ENCODE data around the gene PRRG4.
A peak's percentile ranks its signal among the peaks of the same experiment; 100 is the strongest.

Gene PRRG4

DNA sequence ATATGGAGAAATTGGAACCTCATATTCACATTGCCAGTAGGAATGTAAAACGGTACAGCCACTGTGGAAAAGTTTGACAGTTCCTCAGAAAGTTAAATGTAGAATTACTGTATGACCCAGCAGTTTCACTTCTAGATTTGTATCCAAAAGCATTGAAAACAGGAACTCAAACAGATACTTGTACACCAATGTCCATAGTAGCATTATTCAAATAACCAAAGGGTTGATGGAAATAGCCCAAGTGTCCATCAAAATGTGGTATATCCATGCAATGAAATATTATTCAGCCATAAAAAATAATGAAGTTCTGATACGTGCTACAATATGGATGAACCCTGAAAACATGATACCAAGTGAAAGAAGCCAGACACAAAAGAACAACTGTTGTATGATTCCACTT lies 17.8 kb downstream of the PRRG4 start:
- H3K4me1 ChIP-seq (ENCODE audit: low read depth, poor library complexity, severe bottlenecking): peaks cover 6% of the 10 kb centered on the region
- TF ChIP-seq, protein P1, sequence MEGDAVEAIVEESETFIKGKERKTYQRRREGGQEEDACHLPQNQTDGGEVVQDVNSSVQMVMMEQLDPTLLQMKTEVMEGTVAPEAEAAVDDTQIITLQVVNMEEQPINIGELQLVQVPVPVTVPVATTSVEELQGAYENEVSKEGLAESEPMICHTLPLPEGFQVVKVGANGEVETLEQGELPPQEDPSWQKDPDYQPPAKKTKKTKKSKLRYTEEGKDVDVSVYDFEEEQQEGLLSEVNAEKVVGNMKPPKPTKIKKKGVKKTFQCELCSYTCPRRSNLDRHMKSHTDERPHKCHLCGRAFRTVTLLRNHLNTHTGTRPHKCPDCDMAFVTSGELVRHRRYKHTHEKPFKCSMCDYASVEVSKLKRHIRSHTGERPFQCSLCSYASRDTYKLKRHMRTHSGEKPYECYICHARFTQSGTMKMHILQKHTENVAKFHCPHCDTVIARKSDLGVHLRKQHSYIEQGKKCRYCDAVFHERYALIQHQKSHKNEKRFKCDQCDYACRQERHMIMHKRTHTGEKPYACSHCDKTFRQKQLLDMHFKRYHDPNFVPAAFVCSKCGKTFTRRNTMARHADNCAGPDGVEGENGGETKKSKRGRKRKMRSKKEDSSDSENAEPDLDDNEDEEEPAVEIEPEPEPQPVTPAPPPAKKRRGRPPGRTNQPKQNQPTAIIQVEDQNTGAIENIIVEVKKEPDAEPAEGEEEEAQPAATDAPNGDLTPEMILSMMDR (conservative IDR thresholded peaks at IDR 0.05; ENCODE audit: low read depth, low read length): no peak
- H3K27ac ChIP-seq: no peak overlapping the region
- no peaks in the 10 kb centered on the region for H3K27me3 ChIP-seq (ENCODE audit: insufficient read depth, low read depth)
- H3K4me3 ChIP-seq (IDR thresholded peaks at IDR 0.05; ENCODE audit: insufficient read depth, low read depth, low read length): no peak overlapping the region
- H4K20me1 ChIP-seq (ENCODE audit: insufficient read depth): no peaks in the 10 kb centered on the region
- no peaks in the 10 kb centered on the region for H3K36me3 ChIP-seq (ENCODE audit: insufficient read depth)
- H2AFZ ChIP-seq (ENCODE audit: low read depth): no peak overlapping the region
- no peak overlapping the region for H3K9ac ChIP-seq
- H3K79me2 ChIP-seq (ENCODE audit: insufficient read depth, low read depth): no peaks in the 10 kb centered on the region
- no peak overlapping the region for H3K4me2 ChIP-seq

DNA sequence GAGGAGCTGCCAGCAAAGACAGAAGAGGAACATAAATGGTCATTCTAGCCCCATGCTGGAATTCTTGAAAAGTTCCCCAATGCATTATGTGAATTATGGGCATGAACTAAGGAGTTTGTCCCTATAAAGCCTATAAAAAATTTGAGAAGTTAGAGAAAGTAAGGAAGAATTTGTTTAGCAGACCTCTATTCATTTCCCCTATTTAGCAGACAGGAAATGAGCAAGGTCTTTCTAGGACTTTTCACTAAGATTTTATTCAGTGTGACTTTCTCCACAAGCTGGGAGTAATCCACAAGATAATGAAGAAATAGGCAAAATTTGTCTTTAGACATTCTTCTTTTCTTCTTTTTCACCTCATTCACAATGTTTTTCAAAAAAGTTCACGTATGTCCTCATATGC lies 20.0 kb downstream of the PRRG4 start:
- no peak overlapping the region for H3K4me3 ChIP-seq (IDR thresholded peaks at IDR 0.05; ENCODE audit: insufficient read depth, low read depth, low read length)
- no peaks in the 10 kb centered on the region for H3K36me3 ChIP-seq (ENCODE audit: insufficient read depth)
- H3K27ac ChIP-seq: no peak overlapping the region
- no peak overlapping the region for H3K4me2 ChIP-seq
- H3K79me2 ChIP-seq (ENCODE audit: insufficient read depth, low read depth): no peaks in the 10 kb centered on the region
- TF ChIP-seq, protein P1 (conservative IDR thresholded peaks at IDR 0.05; ENCODE audit: low read depth, low read length): no peak
- no peaks in the 10 kb centered on the region for H4K20me1 ChIP-seq (ENCODE audit: insufficient read depth)
- H3K9ac ChIP-seq: no peak overlapping the region
- no peaks in the 10 kb centered on the region for H3K27me3 ChIP-seq (ENCODE audit: insufficient read depth, low read depth)
- peaks cover 8% of the 10 kb centered on the region for H3K4me1 ChIP-seq (ENCODE audit: low read depth, poor library complexity, severe bottlenecking)
- H2AFZ ChIP-seq (ENCODE audit: low read depth): no peak overlapping the region

DNA sequence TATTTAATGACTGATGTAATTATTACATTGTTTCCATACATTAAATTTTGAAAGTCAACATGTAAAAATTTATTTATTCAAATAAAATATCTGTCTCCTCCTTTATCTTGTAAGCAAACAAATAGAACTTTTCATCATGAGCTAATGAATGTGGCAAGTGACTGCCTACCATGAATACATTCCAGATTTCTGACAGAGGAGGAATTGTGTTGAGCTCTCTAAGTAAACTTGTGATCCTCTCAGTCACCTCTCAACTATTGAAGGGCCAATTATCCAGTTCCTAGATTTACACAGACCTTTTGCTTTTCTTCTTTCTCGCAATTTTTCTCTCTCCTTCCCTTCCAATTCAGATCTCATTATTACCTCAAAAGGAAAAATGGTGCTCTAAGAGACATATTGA lies 21.5 kb downstream of the PRRG4 start:
- H3K4me2 ChIP-seq: no peak overlapping the region
- TF ChIP-seq, protein P1 (conservative IDR thresholded peaks at IDR 0.05; ENCODE audit: low read depth, low read length): no peak
- peaks cover 8% of the 10 kb centered on the region for H3K4me1 ChIP-seq (ENCODE audit: low read depth, poor library complexity, severe bottlenecking)
- no peaks in the 10 kb centered on the region for H3K79me2 ChIP-seq (ENCODE audit: insufficient read depth, low read depth)
- H3K36me3 ChIP-seq (ENCODE audit: insufficient read depth): no peaks in the 10 kb centered on the region
- H3K27ac ChIP-seq: no peak overlapping the region
- H3K9ac ChIP-seq: no peak overlapping the region
- H4K20me1 ChIP-seq (ENCODE audit: insufficient read depth): no peaks in the 10 kb centered on the region
- H3K27me3 ChIP-seq (ENCODE audit: insufficient read depth, low read depth): no peaks in the 10 kb centered on the region
- H3K4me3 ChIP-seq (IDR thresholded peaks at IDR 0.05; ENCODE audit: insufficient read depth, low read depth, low read length): no peak overlapping the region
- no peak overlapping the region for H2AFZ ChIP-seq (ENCODE audit: low read depth)

DNA sequence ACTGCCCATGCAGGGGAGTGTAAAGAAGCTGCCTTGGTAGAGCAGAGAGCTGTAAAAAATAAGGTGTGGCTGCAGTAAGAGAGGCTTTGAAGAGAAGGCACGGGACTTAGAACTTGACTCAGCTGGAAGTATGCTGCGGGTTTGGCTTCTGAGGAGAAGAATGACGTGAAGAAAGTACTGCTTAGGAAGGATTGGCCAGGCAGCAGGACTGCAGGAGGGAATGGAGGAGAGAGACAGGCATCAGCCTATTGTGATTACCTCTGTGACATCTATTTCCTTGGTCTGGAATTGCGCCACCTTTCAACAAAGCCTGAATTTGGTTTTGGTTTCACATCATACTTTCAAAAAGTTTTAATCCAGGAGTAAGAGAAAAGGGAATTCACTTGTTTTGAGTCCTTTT lies 22.5 kb downstream of the PRRG4 start:
- H3K4me1 ChIP-seq (ENCODE audit: low read depth, poor library complexity, severe bottlenecking): peaks cover 8% of the 10 kb centered on the region
- no peak overlapping the region for H3K4me3 ChIP-seq (IDR thresholded peaks at IDR 0.05; ENCODE audit: insufficient read depth, low read depth, low read length)
- no peaks in the 10 kb centered on the region for H3K36me3 ChIP-seq (ENCODE audit: insufficient read depth)
- TF ChIP-seq, protein P1 (conservative IDR thresholded peaks at IDR 0.05; ENCODE audit: low read depth, low read length): no peak
- H3K9ac ChIP-seq: no peak overlapping the region
- H2AFZ ChIP-seq (ENCODE audit: low read depth): peak overlapping the region; percentile 29
- H3K4me2 ChIP-seq: peak overlapping the region; percentile 31
- H3K27me3 ChIP-seq (ENCODE audit: insufficient read depth, low read depth): no peaks in the 10 kb centered on the region
- H3K27ac ChIP-seq: no peak overlapping the region
- no peaks in the 10 kb centered on the region for H4K20me1 ChIP-seq (ENCODE audit: insufficient read depth)
- H3K79me2 ChIP-seq (ENCODE audit: insufficient read depth, low read depth): no peaks in the 10 kb centered on the region

All from KMS-11 (cell line).